Dermis lymphatic vessel endothelial cell (primary cell): ENCODE results near the gene TENT4B. TPM values are rescaled to one million over a fixed set of nuclear protein-coding genes. Genes with fewer than 3 reads are reported as not detected.

ENCODE experiments used
- total RNA-seq: library from RNA; depleted of rRNA; stranded (reverse); fragments of >200 nt; gene quantifications from 2 replicates; pipeline ENCODE4 v1.2.1, GENCODE V29; 2014

Gene TENT4B
- total RNA-seq = 7.6 and 8.9 TPM in 2 replicates

GRCh38 chr16:50152807-50153595, at the start of gene TENT4B:
Gene TENT4B (plus strand): TSS chr16:50153306. CDS start chr16:50153622, 316 bp downstream.

GRCh38 chr16:50266337-50267091, 113.4 kb downstream of the TENT4B start, which contains the start of gene ADCY7:
Gene ADCY7 (plus strand): TSS chr16:50266551. CDS start chr16:50288180, 21,629 bp downstream.

Other genes starting within 250 kb of the TENT4B start
- 25.9 and 31.0 TPM in 2 replicates for gene CNEP1R1, start 128.1 kb upstream of the TENT4B start, total RNA-seq
- 27.5 and 31.2 TPM in 2 replicates for gene HEATR3, start 87.3 kb upstream of the TENT4B start, total RNA-seq
- 3.4 and 4.0 TPM in 2 replicates for gene ADCY7, start 113.2 kb downstream of the TENT4B start, total RNA-seq
- gene BRD7, start 215.7 kb downstream of the TENT4B start, total RNA-seq = 34.8 and 48.6 TPM in 2 replicates